ENCODE measurements around the gene CLDN6.
"Not testable (repeated sequence)": the region's sequence is repeated elsewhere in the genome, so short reads cannot be mapped to it uniquely, and the experiment has no call there.

- not testable (repeated sequence) for TF ChIP-seq CTCF, POLR2A (IDR thresholded peaks at IDR 0.05)
Measured at GRCh38 chr16:3052571-3053329, 34.8 kb upstream of the CLDN6 start.

Data from right lobe of liver (tissue), 4 donors.